ENCODE measurements around the gene MMP24.
"Not testable (repeated sequence)": the region's sequence is repeated elsewhere in the genome, so short reads cannot be mapped to it uniquely, and the experiment has no call there.

MMP24 gene

GRCh38 chr20:35306931-35307517 is 80.5 kb downstream of the MMP24 start:
- DNase-seq (ENCODE audit: low read depth in 2 of 2, low spot score in 1 of 2) = no peak

- DNase-seq (ENCODE audit: low read depth in 2 of 2, low spot score in 1 of 2) = no peak
Observed at GRCh38 chr20:35307666-35308653, 81.5 kb downstream of the MMP24 start.

DNA sequence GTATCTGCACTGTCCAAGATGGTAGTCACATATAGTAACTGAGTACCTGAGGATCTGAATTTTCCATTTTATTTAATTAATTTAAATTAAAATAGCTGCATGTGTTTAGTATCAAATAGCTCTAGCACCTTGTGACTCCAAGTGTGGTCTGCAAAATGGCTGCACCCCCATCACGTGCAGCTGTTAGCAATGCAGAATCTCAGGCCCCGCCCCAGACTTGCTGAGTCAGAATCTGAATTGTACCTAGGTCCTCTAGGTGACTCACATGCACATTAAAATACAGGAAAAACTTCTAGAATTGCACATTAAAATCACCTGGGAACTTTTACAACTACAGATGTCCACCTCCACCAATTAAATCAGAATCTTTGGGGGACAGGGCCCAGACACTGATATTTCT is 84.9 kb downstream of the MMP24 start:
- DNase-seq (ENCODE audit: low read depth in 2 of 2, low spot score in 1 of 2) = no peak

- no peak for DNase-seq (ENCODE audit: low read depth in 2 of 2, low spot score in 1 of 2)
Observed at GRCh38 chr20:35311822-35312221, 85.3 kb downstream of the MMP24 start.

DNA sequence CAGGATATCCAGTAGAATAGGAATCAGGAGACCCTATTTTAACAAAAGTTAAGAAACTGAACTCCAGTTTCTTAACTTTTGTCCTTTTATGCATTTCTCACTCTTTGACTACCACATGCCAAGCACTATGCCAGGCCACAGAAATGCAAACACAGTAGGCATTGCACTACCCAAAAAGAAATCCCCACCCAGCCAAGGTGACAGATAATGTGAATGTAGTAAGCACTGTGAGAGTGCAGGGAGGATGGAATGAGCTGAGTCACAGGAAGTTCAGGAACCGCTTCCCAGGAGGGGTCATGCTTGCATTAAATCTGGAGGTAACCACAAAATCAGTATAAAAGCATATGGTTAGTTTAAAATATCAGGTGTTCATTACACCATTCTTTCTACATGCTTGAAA is 85.8 kb downstream of the MMP24 start:
- DNase-seq (ENCODE audit: low read depth in 2 of 2, low spot score in 1 of 2) = no peak

DNA sequence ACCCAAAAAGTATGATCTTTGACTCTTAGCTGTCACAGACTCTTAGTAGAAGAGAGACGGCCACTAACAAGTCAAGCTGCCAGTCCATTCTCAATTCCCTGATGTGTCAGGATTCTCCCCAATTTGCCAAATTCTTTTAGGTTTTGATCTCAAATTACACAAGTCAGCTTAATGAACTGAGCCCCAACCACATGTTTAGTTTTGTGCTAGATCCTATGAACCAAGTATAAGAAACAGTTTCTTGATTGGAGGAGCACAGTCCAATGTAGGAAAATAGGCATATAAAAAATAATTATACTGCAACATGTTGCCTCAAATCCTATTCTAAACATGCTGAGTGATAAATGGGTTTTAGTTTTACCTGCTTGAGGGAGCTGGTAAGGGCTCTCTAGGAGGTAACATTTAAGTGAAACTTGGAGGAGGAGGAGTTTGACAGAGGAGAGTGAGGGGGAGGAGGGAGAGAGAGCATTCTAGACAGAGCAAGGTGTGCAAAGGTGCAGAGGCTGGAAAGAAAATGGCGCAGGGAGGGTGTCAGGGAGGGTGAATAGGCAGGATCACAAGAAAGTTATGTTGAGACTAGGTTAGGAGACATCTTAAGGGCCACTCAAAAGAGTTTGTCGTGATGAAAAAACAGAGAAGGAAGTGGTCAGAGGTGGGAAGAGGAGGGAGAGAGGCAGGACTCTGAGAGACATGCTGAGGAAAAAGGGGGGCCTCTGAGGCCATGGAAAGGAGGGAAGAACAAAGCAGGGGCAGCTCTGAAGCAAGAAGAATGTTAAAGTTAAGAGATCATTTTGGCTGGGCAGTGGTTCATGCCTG is 88.5 kb downstream of the MMP24 start:
- no peak for DNase-seq (ENCODE audit: low read depth in 2 of 2, low spot score in 1 of 2)

DNA sequence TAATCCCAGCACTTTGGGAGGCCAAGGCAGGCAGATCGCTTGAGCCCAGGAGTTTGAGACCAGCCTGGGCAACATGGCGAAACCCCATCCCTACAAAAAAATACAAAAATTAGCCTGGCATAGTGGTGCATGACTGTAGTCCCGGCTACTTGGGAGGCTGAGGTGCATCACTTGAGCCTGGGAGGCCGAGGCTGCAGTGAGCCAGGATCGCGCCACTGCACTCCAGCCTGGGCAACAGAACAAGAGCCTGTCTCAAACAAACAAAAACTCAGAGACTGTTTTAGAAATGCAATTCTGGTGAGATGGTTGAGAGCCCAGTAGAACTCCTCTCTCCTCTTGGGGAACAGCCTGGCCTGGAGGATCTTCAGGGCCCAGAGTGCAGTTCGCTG is 89.1 kb downstream of the MMP24 start:
- not testable (repeated sequence) for DNase-seq (ENCODE audit: low read depth in 2 of 2, low spot score in 1 of 2)

DNA sequence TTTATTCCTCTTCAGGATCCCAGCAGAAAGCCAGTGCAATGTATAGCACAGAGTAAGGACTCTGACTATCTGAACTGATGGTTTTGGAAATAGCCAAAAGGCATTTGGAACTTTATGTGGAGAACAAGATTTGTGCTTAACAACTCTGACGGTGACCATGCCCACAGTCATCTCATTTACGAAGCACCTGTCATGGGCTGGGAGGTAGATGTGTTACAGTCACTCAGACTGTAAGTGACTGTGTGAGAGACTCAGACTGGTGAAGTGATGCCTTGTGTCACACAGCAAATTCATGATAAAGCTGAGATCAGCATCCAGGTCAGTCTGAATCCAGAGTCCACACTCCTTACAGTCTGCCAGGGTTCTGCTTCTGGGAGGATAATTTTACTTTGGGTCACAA is 89.6 kb downstream of the MMP24 start:
- no peak for DNase-seq (ENCODE audit: low read depth in 2 of 2, low spot score in 1 of 2)

DNA sequence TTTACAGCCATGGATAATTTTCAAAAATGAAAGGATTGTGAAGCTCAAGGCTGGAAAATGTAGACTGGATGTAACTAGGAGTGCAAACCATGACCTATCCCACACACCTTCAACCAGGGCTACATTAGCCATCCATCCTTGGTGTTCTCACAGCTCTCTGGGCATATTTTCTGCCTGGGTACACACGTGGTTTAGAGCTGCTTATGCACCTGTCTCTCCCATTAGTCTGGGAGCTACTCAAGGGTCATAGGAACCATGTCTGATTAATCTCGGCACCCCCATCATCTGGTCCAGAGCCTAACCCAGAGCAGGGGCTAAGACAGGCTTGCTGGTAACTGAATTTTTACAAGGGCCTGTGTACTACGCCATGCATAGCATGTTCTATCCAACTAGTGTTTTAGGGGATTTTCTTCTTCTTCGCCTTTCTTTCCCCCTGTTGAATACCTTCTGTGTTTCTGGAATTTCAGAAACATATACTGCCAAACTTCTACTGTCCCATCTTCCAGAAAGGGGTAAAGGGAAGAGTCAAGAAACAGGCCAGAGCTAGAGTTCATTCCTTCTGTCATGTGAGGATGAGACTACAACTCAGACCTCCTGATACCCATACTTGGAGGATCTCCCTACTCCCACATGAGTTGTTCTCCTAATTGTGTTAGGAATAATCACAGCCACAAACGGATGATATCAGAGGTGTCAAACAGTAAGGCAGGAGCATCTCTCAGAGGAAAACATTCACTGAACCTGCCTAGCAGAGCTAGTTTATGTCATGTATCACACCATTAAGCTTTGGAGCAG is 91.1 kb downstream of the MMP24 start:
- DNase-seq (ENCODE audit: low read depth in 2 of 2, low spot score in 1 of 2) = no peak

DNA sequence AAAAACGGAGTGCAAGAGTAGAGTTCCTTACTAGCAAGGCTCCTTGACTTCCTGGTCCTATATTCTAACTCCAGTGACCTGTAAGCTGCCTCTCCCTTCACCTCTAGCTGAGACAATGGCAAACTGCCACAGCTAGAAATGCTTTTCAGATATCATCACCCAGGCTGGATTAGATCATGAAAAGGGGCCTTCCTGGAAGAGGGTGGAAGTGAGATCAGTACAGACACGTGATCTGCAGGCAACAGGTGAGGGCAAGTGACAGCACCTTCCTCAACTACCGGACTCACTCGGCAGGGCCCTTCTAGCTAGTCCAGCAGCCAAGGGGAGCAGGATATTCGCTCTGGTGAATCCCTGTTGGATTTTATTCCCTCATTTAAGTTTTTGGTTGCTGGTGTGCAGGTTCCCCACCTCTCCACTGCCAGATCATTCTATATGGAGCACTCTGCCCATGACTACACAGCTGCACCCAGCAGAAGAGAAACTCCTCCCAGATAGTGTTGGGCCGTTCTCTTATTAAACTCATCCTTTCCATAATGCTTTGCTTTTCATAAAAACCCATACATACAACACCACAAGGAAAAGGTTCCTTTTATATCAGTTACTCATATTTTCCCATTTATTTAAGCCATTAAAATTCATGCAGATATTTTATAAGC is 92.1 kb downstream of the MMP24 start:
- no peak for DNase-seq (ENCODE audit: low read depth in 2 of 2, low spot score in 1 of 2)

GRCh38 chr20:35319192-35319870 is 92.8 kb downstream of the MMP24 start:
- no peak for DNase-seq (ENCODE audit: low read depth in 2 of 2, low spot score in 1 of 2)

GRCh38 chr20:35319871-35320197 is 93.3 kb downstream of the MMP24 start:
- DNase-seq (ENCODE audit: low read depth in 2 of 2, low spot score in 1 of 2) = no peak

GRCh38 chr20:35320396-35321126 is 94.1 kb downstream of the MMP24 start:
- no peak for DNase-seq (ENCODE audit: low read depth in 2 of 2, low spot score in 1 of 2)

DNA sequence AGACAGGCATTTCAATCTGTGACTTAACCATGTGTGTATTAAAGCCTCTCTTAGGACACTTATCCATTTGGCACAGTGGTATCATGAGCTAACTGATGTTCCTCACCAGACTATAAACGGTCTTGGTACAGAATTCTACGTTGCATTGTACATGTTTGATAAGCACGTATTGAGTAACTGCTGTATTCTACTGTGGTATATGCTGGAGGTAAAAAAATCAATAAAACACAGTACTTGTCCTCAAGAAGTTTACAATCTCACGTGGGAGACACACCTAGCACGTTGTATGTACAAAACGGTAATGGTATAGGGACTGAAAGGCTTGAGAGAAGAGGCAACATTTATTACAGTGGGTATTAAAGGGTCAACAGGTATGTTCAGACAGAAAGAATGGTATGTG is 98.9 kb downstream of the MMP24 start:
- no peak for DNase-seq (ENCODE audit: low read depth in 2 of 2, low spot score in 1 of 2)

- no peak for DNase-seq (ENCODE audit: low read depth in 2 of 2, low spot score in 1 of 2)
Observed at GRCh38 chr20:35326021-35326739, 99.7 kb downstream of the MMP24 start.
